Nucleus accumbens (tissue), 56 donors: ENCODE results near the gene CCDC157.
A peak's percentile ranks its signal among the peaks of the same experiment; 100 is the strongest.
"Not testable (repeated sequence)": the region's sequence is repeated elsewhere in the genome, so short reads cannot be mapped to it uniquely, and the experiment has no call there.

Experiments used
- DNase-seq, 56 donors: peaks; one replicate each; lab custom pipeline; 2025; lab: John Stamatoyannopoulos, UW

Gene CCDC157

DNA sequence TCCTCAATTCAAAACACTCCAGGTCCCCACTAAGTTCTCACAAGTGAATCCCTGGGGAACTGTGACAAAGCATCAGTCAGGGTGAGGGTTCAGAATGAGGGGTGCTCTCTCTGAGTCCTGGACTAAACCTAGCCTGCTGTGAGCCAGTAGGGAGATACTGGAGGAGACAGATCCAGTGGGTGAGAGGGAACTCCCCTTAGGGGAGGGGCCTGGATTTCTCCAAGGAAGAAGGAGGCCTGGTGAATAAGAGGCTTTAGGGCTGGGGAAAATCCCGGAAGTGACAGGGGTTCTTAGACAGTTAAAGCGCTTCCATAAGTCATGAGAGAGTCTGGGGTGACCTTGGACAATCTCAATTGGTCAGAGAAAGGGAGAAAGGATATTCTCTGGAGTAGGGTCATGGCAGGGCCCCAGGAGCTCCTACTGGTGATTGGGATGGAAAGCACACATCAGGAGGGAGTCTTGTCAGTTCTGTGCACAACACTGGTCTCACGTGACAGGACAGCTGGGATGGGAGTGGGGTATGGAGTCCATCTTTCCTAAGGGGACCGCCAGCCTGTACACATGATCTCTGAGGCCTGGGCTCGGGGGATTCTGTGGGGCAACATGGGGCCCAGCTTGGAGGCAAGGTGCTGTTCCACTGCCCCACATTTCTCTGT lies 31.6 kb upstream of the CCDC157 start:
- peak in 6 of 56 donors; percentile 9 to 38 (median 18) for DNase-seq

DNA sequence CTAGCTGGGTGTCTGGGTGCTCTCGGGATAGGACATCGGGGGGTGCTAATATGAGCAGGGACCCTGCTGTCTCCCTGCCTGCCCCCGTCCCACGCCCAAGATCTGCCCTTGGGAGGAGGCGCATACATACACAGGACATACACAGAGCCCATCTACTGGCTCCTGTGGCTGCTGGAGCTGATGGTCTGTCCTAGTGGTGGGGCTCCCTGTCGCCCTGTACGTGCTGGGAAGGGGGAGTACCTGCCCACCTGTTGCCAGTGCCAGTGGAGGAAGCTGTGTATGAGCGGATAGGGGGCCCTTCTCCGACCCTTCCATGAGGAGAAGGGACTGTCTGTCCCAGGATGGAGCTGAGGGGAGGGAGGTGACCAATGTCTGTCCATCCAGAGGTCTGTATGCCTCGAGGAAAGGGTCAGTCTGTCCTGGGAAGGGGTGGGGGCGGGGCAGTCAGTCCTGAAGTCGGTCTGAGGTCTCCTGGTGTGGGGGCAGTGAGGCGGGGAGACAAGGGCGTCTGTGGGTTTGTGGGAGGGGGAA lies 31.0 kb upstream of the CCDC157 start:
- DNase-seq, result no peak

DNA sequence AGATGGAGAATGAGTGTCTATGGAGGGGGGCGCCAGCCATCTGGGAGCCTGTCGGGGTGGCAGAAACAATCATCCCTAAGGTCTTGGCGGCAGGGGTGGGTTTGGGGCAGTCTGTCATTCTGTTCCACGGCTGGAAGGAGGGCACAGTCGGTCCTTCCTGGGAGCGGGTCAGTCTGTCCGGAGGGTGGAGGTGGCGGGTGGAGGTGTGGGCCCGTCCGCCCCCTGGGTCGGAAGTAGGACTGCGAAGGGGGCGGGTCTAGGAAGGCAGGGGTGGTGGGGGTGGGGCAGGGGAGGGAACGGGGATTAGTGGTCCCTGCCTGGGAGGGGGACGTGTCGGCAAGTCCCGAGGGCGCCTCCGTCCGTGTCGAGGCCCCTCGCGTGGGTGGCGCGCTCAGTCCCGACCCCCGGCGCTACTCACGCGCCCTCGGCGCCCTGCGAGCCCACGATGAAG lies 30.5 kb upstream of the CCDC157 start:
- DNase-seq, result peak in 1 of 56 donors; percentile 30

DNA sequence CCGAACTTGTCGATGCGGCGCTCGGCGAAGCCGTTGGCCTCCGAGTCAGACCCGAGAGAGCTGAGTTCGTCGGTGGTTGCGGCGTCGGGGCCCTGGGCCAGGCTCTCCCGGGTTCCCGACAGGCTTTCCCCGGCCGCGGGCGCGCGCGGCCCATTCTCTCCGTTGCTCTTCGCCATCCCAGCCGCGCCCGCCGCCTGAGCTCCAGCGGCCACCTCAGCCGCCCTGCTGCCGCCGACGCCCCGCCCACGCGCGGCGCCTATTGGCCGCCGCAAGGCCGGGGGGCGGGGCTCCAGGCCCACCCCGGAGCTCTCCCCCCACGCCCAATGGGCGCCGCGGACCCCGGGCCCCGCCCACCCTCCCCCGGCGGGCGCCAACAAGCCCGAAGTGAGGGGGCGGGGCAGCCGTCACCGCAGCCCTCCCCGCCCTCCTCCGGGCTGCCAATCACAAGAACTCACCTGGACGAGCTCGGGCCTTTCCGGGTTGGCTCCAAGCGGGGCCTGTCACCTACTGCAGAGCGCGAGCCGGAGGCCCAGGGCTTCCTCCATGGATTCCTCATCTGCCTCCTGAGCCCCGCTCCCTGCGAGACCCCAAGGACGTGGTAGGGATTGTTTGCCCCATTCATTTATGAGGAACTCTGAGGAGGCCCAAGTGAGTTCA lies 30.0 kb upstream of the CCDC157 start, which contains the start of gene TBC1D10A:
Gene TBC1D10A, minus strand, starts transcription at position 236 of the 657 bp plus-strand sequence. Its CDS starts 60 bp downstream, at position 176.
- DNase-seq, result peak in 55 of 56 donors; percentile 24 to 87 (median 72)

DNA sequence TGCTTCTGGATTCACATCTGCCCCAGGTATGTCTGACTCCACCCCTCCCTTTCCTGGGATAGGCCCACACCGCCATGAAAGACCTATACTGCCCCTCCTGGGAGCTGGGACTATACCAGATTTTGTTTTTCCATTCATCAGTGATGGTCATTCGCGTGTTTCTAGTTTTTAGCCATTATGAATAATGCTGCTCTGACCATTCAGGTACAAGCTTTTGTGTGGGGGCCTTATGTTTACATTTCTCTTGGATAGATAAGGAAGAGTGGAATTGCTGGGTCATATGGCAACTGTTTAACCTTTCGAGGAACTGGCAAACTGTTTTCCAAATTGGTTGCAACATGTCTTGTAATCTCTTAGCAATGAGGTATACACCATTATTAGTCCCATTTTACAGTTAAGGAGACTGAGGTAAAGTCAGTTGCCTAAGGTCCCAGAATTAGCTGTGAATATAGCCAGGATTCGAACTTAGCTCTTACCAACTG lies 28.9 kb upstream of the CCDC157 start:
- no peak for DNase-seq

DNA sequence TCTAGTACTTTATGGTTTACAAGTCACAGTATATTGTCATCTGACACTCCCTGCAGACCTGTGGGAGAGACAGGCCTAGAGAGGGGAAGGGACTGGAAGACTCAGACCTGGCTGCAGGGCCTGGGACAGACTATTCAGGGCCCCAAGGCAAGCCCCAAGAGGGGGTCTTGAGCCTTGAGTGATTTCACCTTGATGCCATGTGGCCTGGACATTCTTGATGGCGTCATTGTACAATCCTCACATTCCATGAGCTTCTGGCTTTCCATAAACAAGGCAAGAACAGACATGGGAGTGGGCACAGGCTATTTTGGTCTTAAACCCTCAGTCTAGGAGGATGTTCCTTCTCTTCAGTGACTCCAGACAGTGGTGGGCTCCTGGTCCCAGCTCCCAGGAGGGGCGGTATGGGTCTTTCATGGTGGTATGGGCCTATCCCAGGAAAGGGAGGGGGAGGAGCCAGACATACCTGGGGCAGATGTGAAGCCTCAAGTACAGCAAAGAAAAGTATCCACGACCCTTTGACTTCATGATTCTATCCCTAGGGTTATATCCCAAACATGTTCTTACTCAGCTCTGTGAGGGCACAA lies 28.2 kb upstream of the CCDC157 start:
- DNase-seq, result no peak

DNA sequence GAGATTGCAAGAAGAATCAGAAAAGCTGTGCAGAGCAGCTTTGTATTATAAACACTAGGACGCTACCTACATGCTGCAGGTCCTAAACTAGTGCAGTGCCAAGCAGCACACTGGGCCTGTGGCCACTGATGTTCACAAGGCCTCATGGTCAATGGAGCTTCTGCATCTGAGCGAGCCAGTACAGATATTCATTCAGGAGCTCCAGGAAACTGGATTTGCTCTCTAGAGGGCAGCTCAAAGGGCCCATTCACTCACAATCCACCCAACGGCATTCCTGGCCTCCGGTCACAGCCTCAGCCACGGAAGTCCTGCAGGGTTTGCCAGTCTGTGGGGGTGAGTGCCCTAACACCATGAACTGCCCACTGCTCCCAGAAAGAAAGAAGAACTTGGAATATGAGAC lies 24.3 kb upstream of the CCDC157 start:
- DNase-seq, result peak in 33 of 56 donors; percentile 7 to 64 (median 32)

DNA sequence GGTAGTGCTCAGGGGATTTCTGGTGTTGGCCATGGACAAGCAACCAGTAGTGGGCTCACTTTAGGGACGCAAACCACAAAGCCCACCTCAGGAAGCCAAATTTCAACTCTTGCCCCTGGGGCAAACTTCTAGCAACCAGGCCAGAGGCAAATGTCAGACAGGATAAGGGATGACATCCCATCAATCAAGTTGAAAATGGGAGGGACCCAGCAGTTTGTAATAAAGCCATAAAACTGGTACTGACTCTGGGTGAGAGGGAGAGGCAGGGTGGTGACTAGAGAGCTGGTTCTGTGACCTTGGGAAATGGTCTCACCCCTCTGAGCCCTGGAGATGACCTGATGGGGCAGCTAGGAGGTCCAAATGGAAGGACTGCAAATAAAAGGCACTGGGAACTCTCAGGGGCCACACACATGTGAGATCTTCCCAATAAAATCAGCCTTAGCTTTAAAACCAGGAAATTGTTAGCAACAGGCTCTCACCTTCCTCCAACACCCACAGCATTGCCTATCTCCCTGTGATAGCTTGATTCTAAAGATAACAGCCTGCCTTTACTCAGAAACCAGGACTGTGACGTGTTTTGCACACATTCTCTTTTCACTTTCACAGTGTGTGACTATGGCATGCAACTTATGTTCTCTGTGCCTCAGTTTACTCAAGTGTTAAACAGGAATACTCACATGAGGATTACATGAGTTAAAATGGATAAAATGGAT lies 23.7 kb upstream of the CCDC157 start:
- DNase-seq, result no peak

DNA sequence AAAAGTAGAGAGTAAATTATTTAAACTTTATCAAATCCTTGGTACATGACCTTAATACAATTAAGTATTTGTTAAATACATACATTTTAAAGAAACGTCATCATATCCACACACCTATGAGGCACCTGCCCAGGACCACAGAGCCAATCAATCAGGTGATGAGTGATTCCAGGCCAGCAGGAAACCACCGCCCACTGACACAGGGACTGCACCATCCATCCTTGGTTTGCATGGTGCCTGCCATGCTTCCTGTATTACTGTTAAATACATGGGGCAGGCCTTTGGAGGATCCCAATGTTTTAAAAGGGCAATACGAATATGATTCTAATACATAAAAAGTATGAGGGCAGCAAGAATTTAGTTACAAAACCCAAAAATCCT lies 23.1 kb upstream of the CCDC157 start:
- no peak for DNase-seq

DNA sequence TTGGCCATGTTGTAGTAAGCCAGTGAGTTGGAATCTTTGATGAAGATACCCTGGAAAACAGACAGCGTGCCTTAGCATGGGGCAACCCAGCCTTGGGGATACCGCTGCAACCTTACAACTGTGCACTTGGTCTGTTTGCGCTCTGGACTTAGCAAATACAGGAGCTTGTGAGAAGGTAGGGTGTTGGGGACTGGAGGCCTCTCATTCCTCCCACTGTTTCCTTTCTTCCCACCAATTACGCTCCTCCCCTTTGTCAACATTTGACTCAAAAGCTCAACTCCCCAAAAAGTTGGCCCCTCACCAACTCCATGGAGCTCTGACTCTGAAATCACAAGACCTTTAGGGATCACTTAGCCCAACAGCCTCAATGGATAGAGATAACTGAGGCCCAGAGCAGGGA lies 22.2 kb upstream of the CCDC157 start:
- DNase-seq, result no peak

DNA sequence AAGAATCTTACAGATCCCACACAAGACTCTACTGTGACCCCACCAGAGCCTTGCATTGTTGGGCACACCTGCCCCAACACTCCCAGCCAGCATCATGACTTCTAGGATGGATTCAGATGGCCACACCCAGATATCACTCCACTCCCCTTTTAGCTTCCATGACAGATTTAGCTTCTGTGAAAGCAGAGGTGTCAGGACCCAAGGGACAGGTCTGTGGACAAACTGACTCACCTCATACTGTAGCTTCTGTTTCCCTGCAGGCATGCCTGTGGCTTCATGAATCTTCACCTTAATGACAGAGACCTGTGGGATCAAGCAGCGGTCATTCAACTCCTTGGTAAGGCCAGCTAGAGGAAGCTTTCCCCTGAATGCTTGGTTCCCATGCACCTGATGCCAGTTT lies 21.6 kb upstream of the CCDC157 start:
- DNase-seq, result no peak

DNA sequence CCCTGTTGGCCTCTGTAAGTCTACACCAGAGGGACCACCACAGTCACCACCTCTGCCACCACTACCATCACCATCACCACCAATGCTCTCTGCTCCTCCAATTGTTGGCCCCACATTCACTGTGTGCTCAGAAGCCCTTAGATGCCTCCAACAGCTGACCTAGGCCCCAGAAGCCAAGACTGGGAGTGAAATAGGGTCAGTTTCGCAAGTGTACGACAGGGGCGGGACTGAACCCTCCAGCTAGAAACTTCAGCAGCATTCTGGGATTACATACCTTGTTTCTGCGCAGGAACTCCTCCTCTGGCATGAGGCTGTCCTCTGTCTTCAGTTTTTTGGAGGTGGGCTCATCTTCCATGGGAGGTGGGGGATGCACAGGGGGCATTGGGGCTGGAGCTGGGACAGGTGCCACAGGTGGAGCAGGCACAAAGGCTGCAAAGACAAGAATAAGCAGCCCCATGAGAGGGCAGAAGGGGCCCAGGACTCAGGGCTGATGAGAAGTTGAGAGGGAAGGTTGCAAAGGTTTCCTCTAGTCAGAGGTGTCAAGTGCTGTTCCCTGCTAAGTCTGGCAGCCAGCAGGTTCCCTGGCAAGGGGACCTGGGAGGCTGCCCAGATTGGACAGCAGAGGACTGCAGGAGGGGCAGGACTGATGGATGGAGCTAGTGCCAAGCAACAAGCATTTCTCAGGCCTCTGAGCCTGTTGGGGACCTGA lies 19.9 kb upstream of the CCDC157 start:
- DNase-seq, result peak in 32 of 56 donors; percentile 3 to 64 (median 26)

DNA sequence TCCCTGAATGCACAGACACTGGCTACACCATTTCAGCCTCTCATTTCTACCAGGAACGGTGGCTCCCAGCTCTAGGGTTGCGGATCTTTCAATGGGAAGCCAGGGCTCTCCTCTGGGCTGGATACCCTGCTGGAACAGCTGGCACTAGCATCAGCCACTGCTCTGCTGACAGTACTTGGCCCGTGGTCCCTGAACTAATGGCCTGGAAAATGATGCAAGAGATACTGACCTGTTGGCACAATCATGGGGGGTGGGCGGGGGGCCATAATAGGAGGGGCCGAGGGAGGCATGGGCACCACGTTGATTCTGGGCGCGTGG lies 19.4 kb upstream of the CCDC157 start:
- DNase-seq, result peak in 2 of 56 donors; percentile 10 to 16

DNA sequence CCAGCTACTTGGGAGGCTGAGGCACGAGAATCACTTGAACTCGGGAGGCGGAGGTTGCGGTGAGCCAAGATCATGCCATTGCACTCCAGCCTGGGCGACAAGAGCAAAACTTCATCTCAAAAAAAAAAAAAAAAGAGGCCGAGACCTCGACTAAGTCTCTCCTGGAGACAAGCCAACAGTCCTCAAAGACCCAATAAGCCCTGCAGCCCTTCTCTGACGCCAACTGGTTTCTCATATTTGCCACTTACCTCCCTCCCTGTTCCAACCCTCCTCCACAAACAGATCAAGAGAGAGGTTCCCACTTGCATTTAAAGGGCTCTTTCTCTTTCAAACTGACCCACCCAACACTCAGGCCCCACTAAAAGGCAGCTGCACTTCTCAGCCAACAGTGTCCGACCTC lies 18.5 kb upstream of the CCDC157 start:
- DNase-seq, result not testable (repeated sequence)

DNA sequence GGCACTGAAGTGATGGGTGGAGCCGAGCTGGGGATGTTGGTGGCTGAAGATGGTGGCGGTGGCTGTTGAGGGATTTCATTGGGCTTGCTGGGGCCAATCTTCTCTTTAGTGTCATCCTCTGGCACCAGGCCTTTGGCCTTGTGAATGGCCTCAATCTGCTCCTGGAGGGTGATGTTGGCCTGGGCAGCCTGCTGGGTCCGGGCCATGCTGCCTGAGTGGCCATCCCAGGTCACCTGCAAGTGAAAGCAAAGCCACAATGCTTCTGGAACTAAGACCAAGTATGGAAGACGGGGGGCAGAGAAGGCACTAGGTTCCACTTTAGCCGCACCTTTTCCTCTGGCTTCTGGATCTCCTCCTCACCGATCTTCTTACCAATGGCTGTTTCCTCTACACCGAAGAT lies 18.0 kb upstream of the CCDC157 start:
- no peak for DNase-seq

DNA sequence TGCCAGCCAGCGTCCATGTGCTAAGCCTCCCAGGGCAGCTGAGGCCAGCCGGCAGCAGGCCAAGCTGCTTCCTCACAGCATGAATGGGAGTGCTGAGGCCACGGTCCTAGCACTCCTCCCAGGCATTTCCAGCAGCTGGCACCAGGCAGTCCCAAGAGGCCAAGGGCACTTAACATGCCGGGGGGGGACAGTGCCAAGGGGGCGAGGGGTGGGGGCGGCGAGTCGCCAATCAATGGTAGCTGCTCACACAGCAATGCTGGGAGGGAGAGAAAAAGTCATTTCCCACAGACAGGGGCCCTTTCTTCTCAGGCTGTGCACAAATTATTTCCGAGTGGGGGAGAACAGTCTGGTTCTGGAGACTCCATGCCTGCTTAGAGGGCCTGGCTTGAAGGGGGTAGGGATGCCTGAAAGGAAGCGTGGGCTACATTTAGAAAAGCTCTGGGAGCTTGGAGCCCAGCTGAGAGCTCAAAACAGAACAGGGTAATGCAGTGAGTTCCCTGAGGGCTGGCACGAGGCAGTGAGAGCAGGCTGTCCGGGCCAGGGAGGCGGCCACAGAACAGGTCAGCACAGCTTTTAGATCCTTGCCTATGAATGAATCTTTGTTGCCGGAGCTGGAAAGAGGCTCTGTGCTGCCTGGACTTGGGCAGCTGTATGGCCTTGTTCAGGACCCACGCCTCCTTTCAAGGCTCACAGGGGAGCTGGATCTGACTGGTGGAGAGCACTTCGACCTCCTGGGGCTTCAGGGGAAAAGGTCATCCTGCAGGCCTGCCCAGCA lies 15.7 kb upstream of the CCDC157 start:
- peak; percentile 20 to 98 (median 83) for DNase-seq

DNA sequence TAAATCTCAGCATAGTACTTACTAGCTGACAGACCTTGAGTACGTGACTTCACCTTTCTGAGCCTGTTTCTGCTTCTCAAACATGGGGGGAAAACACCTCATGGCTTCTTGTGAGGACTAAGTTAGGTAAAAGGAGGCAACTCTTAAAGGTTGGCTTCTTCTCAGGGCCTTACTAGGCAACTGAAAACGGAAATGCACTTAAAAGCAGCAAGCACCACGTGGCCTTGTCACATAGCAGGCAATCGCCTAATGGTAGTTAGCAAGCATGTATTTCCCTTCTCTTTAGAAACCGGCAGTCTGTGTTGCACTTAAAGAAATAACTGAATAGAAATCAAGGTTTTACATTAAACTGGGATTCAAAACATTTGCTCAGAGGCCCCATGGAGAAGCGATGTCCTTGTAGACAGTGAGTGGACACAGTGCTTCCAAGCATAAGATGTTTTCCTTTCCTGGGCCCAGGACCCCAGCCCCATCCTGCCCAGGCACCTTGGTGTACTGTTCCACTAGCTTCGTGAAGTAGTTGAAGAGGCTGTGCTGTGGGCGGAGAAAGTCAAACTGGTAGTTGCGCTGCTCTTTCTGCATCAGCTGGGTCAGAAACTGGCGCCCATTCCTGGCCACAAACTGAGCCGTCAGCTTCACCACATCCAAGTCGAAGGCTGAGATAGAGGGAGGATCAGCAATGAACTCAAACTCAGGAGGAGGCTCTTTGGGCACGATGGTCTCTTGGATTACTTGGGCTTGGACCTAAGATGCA lies 12.2 kb upstream of the CCDC157 start:
- no peak for DNase-seq

DNA sequence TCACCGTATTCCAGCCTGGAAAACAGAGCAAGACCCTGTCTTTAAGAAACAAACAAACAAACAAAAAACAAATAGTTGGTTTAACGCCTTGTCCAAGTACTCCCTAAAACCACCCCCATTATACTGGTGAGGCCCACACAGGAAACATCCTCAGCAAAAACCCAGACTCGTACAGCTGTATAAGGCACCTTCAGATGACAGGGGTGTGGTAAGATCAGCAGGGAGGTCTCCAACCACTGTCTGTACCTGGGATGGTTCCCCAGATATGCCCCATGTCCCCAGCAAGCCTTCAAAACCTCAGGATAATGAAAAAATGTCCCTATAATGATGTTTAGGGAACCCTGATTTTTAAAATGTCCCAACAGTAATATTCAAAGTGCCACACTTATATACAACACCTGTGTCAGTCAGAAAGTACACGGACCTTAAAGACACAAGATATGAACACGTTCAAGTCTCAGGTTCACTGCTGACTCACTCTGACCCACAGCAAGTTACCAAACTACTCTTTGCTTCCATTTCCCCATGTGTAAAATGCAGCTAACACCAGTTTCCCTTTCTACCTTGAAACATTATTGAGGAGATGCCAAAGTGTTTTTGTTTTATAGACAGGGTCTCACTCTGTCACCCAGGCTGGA lies 9.4 kb upstream of the CCDC157 start:
- DNase-seq, result no peak
